ENCODE results near the gene TUBB4B.

DNA sequence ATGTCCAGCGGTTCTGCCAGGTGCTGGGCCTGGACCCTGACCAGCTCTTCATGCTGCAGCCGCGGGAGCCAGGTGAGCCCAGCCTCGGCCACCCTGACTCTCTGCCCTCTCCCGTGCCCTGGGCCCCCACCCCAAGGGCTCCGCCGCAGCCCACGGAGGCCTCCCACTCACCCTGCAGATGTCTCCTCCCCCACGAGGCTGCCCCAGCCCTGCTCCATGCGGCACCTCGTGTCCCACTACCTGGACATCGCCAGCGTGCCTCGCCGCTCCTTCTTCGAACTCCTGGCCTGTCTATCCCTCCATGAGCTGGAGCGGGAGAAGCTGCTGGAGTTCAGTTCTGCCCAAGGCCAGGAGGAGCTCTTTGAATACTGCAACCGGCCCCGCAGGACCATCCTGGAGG is 26.5 kb upstream of the TUBB4B start:
- TF ChIP-seq, protein P1, sequence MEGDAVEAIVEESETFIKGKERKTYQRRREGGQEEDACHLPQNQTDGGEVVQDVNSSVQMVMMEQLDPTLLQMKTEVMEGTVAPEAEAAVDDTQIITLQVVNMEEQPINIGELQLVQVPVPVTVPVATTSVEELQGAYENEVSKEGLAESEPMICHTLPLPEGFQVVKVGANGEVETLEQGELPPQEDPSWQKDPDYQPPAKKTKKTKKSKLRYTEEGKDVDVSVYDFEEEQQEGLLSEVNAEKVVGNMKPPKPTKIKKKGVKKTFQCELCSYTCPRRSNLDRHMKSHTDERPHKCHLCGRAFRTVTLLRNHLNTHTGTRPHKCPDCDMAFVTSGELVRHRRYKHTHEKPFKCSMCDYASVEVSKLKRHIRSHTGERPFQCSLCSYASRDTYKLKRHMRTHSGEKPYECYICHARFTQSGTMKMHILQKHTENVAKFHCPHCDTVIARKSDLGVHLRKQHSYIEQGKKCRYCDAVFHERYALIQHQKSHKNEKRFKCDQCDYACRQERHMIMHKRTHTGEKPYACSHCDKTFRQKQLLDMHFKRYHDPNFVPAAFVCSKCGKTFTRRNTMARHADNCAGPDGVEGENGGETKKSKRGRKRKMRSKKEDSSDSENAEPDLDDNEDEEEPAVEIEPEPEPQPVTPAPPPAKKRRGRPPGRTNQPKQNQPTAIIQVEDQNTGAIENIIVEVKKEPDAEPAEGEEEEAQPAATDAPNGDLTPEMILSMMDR (conservative IDR thresholded peaks at IDR 0.05 in 1 of 2, IDR thresholded peaks at IDR 0.05 in 1 of 2; ENCODE audit: extremely low read depth in 1 of 2, insufficient read depth in 1 of 2, low read depth in 1 of 2, low read length in 2 of 2): no peak
- TF ChIP-seq EZH2 (IDR thresholded peaks at IDR 0.05; ENCODE audit: borderline replicate concordance, low read length): no peak
